OCI-LY1 (cell line): ENCODE measurements around the gene C20orf204.
"Not testable (repeated sequence)": the region's sequence is repeated elsewhere in the genome, so short reads cannot be mapped to it uniquely, and the experiment has no call there.

Source experiments
- H2AFZ ChIP-seq: fragments of 200-600 bp; sonication (generic), shearing (Covaris generic); 2 replicates; pipeline ENCODE4 v1.6.0; 2014; ENCODE audit warnings: antibody characterized with exemption, mild to moderate bottlenecking, low read length
- H3F3A ChIP-seq: fragments of 200-600 bp; sonication (generic), shearing (Covaris generic); 2 replicates; pipeline ENCODE4 v1.6.0; 2014; ENCODE audit warnings: mild to moderate bottlenecking, antibody characterized with exemption, low read length, moderate library complexity; ENCODE audit not compliant: insufficient read depth
- H3K27ac ChIP-seq: fragments of 200-600 bp; sonication (generic); 2 replicates; pipeline ENCODE4 v1.5.1; 2014; ENCODE audit warnings: low read length, mixed run types, mild to moderate bottlenecking, low read depth; ENCODE audit not compliant: poor library complexity, severe bottlenecking
- H3K27me3 ChIP-seq: fragments of 200-600 bp; sonication (generic); 2 replicates; pipeline ENCODE4 v1.6.0; 2014; ENCODE audit warnings: antibody characterized with exemption, mild to moderate bottlenecking, low read length, moderate library complexity; ENCODE audit not compliant: insufficient read depth
- H3K36me3 ChIP-seq: fragments of 200-600 bp; sonication (generic); 2 replicates; pipeline ENCODE4 v1.6.1; 2014; ENCODE audit warnings: mild to moderate bottlenecking, antibody characterized with exemption, low read length, moderate library complexity, mixed read lengths; ENCODE audit not compliant: insufficient read depth
- H3K4me1 ChIP-seq: fragments of 200-600 bp; sonication (generic); 2 replicates; pipeline ENCODE4 v1.5.1; 2014; ENCODE audit warnings: mild to moderate bottlenecking, low read length, moderate library complexity; ENCODE audit not compliant: insufficient read depth, severe bottlenecking
- H3K4me2 ChIP-seq: fragments of 200-600 bp; sonication (generic), shearing (Covaris generic); 2 replicates; pipeline ENCODE4 v1.6.1; 2014; ENCODE audit warnings: low read length
- H3K4me3 ChIP-seq: fragments of 200-600 bp; sonication (generic); 2 replicates; pipeline ENCODE4 v1.5.1; 2014; ENCODE audit warnings: low read length, low read depth, mild to moderate bottlenecking, mixed read lengths; ENCODE audit not compliant: poor library complexity, severe bottlenecking
- H3K79me2 ChIP-seq: fragments of 200-600 bp; shearing (Covaris generic); 2 replicates; pipeline ENCODE4 v1.6.1; 2016; ENCODE audit warnings: mixed run types, low read length, mixed read lengths; ENCODE audit not compliant: insufficient read depth
- H3K9ac ChIP-seq: fragments of 200-600 bp; sonication (generic), shearing (Covaris generic); 2 replicates; pipeline ENCODE4 v1.6.1; 2014; ENCODE audit warnings: mild to moderate bottlenecking, low read length, mixed read lengths
- H3K9me2 ChIP-seq: fragments of 200-600 bp; sonication (generic), shearing (Covaris generic); 2 replicates; pipeline ENCODE4 v1.6.1; 2014; ENCODE audit warnings: low read depth, mild to moderate bottlenecking, low read length, mixed read lengths
- H3K9me3 ChIP-seq: fragments of 200-600 bp; shearing (Covaris generic); 2 replicates; pipeline ENCODE4 v1.6.1; 2014; ENCODE audit warnings: low read length, mixed read lengths
- H4K20me1 ChIP-seq: fragments of 200-600 bp; sonication (generic), shearing (Covaris generic); 2 replicates; pipeline ENCODE4 v1.6.0; 2016; ENCODE audit warnings: mild to moderate bottlenecking, low read length; ENCODE audit not compliant: insufficient read depth
- EZH2 ChIP-seq: fragments of 200-600 bp; sonication (generic), shearing (Covaris generic); IDR thresholded peaks from 2 replicates; pipeline ENCODE4 v1.8.0; 2017; ENCODE audit warnings: borderline replicate concordance, mixed run types, mild to moderate bottlenecking, antibody characterized with exemption, low read length, moderate library complexity, mixed read lengths

Gene C20orf204

DNA sequence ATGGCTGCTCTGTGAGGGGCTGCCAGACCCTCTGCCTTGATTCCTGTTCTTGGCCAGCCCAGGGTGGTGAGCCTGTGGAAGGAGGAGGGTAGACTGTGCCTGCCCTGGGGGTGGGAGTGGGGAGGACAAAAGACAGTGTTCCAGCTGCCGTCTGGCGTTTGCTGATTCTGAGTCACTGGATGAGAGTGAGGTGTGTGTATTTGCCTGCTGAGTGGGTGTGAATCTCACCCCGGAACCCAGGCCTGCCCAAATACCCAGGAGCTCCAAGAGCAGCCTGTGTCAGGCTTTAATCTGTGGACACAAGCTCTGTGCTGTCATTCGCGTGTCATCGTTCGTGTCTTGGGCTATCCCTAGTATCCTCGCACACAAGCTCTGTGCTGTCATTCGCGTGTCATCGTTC, 50.8 kb downstream of the C20orf204 start:
- Histone ChIP-seq H3K9ac (no peak overlapping the region), H4K20me1 (no peaks in the 10 kb centered on the region), H3K36me3 (no peaks in the 10 kb centered on the region; the same call in 1 of the 2 replicates)

DNA sequence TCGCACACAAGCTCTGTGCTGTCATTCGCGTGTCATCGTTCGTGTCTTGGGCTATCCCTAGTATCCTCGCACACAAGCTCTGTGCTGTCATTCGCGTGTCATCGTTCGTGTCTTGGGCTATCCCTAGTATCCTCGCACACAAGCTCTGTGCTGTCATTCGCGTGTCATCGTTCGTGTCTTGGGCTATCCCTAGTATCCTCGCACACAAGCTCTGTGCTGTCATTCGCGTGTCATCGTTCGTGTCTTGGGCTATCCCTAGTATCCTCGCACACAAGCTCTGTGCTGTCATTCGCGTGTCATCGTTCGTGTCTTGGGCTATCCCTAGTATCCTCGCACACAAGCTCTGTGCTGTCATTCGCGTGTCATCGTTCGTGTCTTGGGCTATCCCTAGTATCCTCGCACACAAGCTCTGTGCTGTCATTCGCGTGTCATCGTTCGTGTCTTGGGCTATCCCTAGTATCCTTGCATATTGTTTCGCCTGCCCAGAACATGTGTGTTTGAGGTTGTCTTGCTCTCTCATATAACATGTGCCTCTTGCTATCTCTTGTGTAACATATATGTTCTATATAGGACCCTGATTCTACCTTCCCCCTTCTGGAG, 51.3 kb downstream of the C20orf204 start:
- H3K4me1 ChIP-seq = peaks cover 10% of the 10 kb centered on the region
- H3F3A ChIP-seq, H4K20me1 ChIP-seq, H3K9me3 ChIP-seq, H3K4me3 ChIP-seq, H3K4me2 ChIP-seq, H3K9ac ChIP-seq, H3K9me2 ChIP-seq, H3K27ac ChIP-seq, H3K27me3 ChIP-seq, H2AFZ ChIP-seq, H3K36me3 ChIP-seq, H3K79me2 ChIP-seq: not testable (repeated sequence)

More for the DNA sequence above, 50.8 kb downstream of the C20orf204 start:
- H3F3A ChIP-seq = no peaks in the 10 kb centered on the region
- no peak overlapping the region for H3K4me3 ChIP-seq
- H2AFZ ChIP-seq = no peak overlapping the region
- no peak for TF ChIP-seq EZH2
- no peak overlapping the region for H3K4me2 ChIP-seq
- H3K27ac ChIP-seq = no peak overlapping the region
- 0 out of 2 replicates have a peak, but pooled peaks cover 3% of the 10 kb centered on the region for H3K9me3 ChIP-seq
- peaks cover 10% of the 10 kb centered on the region for H3K4me1 ChIP-seq
- no peaks in the 10 kb centered on the region for H3K79me2 ChIP-seq
- H3K27me3 ChIP-seq = peaks cover 6% of the 10 kb centered on the region; the same call in 1 of the 2 replicates
- H3K9me2 ChIP-seq = no peaks in the 10 kb centered on the region

- not testable (repeated sequence) for H3K79me2 ChIP-seq, H3F3A ChIP-seq, H2AFZ ChIP-seq, H3K4me3 ChIP-seq, H3K27ac ChIP-seq, H3K36me3 ChIP-seq, H3K4me1 ChIP-seq, H4K20me1 ChIP-seq, H3K4me2 ChIP-seq, H3K9me3 ChIP-seq, H3K9me2 ChIP-seq, H3K27me3 ChIP-seq, H3K9ac ChIP-seq
Observed at GRCh38 chr20:64088586-64088985, 52.6 kb downstream of the C20orf204 start.
